ENCODE measurements around the gene SENP2.
"Not testable (repeated sequence)": the region's sequence is repeated elsewhere in the genome, so short reads cannot be mapped to it uniquely, and the experiment has no call there.

Gene SENP2

GRCh38 chr3:185585859-185586685, at the start of gene SENP2:
SENP2 (plus strand) TSS chr3:185586295; CDS start chr3:185586414, 119 bp downstream.
- peak; percentile 99 for DNase-seq (ENCODE audit: low read depth in 2 of 2)

- no peak for DNase-seq (ENCODE audit: low read depth in 2 of 2)
Measured at GRCh38 chr3:185537369-185537970, 48.6 kb upstream of the SENP2 start.

- no peak for DNase-seq (ENCODE audit: low read depth in 2 of 2)
Measured at GRCh38 chr3:185539934-185540333, 46.2 kb upstream of the SENP2 start.

GRCh38 chr3:185540695-185541094, 45.4 kb upstream of the SENP2 start:
- no peak for DNase-seq (ENCODE audit: low read depth in 2 of 2)

GRCh38 chr3:185549122-185549521, 37.0 kb upstream of the SENP2 start:
- DNase-seq (ENCODE audit: low read depth in 2 of 2), result no peak

GRCh38 chr3:185549651-185550111, 36.4 kb upstream of the SENP2 start:
- DNase-seq (ENCODE audit: low read depth in 2 of 2), result no peak

GRCh38 chr3:185552358-185552877, 33.7 kb upstream of the SENP2 start, which contains the start of gene LIPH:
LIPH (minus strand) TSS chr3:185552588; CDS start chr3:185552471, 117 bp downstream.
- no peak for DNase-seq (ENCODE audit: low read depth in 2 of 2)

- DNase-seq (ENCODE audit: low read depth in 2 of 2), result no peak
Measured at GRCh38 chr3:185555101-185555501, 31.0 kb upstream of the SENP2 start.

- DNase-seq (ENCODE audit: low read depth in 2 of 2), result no peak
Measured at GRCh38 chr3:185555860-185556347, 30.2 kb upstream of the SENP2 start.

- DNase-seq (ENCODE audit: low read depth in 2 of 2), result not testable (repeated sequence)
Measured at GRCh38 chr3:185556640-185557039, 29.5 kb upstream of the SENP2 start.

GRCh38 chr3:185558395-185558794, 27.7 kb upstream of the SENP2 start:
- DNase-seq (ENCODE audit: low read depth in 2 of 2), result no peak

GRCh38 chr3:185559706-185560090, 26.4 kb upstream of the SENP2 start:
- no peak for DNase-seq (ENCODE audit: low read depth in 2 of 2)

- no peak for DNase-seq (ENCODE audit: low read depth in 2 of 2)
Measured at GRCh38 chr3:185560676-185561075, 25.4 kb upstream of the SENP2 start.

GRCh38 chr3:185561374-185561943, 24.6 kb upstream of the SENP2 start:
- no peak for DNase-seq (ENCODE audit: low read depth in 2 of 2)

GRCh38 chr3:185561958-185562357, 24.1 kb upstream of the SENP2 start:
- DNase-seq (ENCODE audit: low read depth in 2 of 2), result no peak

- DNase-seq (ENCODE audit: low read depth in 2 of 2), result no peak
Measured at GRCh38 chr3:185572183-185572582, 13.9 kb upstream of the SENP2 start.

- DNase-seq (ENCODE audit: low read depth in 2 of 2), result not testable (repeated sequence)
Measured at GRCh38 chr3:185575108-185575869, 10.8 kb upstream of the SENP2 start.

GRCh38 chr3:185582236-185582635, 3.9 kb upstream of the SENP2 start:
- no peak for DNase-seq (ENCODE audit: low read depth in 2 of 2)

- no peak for DNase-seq (ENCODE audit: low read depth in 2 of 2)
Measured at GRCh38 chr3:185582871-185583270, 3.2 kb upstream of the SENP2 start.

- no peak for DNase-seq (ENCODE audit: low read depth in 2 of 2)
Measured at GRCh38 chr3:185583925-185584324, 2.2 kb upstream of the SENP2 start.

- DNase-seq (ENCODE audit: low read depth in 2 of 2), result no peak
Measured at GRCh38 chr3:185584686-185585085, 1.4 kb upstream of the SENP2 start.

- no peak for DNase-seq (ENCODE audit: low read depth in 2 of 2)
Measured at GRCh38 chr3:185585518-185585858, 607 bp upstream of the SENP2 start.
